HuH-7 (cell line): ENCODE results near the gene CCDC120.

Source experiments
- DNase-seq: peaks from one replicate; pipeline ENCODE4 v3.0.0; 2011; ENCODE audit warnings: low spot score

Gene CCDC120

DNA sequence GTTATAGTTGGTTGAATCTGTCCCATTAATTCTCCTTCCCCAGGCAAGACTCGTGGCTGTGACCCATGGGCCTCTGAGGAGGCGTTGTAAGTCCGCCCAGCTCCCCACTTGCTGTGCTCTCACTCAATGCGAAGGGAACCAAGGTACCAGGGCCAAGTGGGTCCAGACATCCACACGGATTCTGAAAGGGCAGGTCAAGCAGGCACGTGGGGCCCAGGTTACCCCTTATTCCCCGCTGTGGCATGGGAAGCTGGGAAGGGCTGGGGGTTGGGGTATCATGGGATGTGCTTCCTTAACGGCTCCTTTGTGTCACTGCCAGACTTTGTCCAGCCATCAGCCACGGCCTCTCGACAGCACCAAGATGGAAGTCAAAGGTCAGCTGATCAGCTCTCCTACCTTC lies 3.1 kb downstream of the CCDC120 start:
- DNase-seq, result no peak

DNA sequence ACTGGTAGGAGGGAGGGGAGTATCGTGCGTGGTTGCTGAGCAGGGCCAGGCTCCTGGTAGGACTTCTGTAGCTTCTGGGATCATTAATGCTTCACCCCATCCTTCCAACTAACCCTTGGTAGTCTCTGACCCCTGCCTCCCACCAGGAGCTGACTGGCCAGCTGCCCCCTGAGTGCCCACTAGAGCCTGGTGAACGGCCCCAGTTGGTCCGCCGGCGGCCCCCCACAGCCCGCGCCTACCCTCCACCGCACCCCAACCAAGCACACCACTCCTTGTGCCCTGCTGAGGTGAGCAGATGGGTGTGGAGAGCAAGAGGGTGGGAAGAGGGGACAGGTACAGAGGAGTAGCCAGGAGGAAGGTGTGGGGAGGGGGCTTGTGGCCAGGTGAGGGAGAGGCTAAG lies 4.9 kb downstream of the CCDC120 start:
- no peak for DNase-seq

DNA sequence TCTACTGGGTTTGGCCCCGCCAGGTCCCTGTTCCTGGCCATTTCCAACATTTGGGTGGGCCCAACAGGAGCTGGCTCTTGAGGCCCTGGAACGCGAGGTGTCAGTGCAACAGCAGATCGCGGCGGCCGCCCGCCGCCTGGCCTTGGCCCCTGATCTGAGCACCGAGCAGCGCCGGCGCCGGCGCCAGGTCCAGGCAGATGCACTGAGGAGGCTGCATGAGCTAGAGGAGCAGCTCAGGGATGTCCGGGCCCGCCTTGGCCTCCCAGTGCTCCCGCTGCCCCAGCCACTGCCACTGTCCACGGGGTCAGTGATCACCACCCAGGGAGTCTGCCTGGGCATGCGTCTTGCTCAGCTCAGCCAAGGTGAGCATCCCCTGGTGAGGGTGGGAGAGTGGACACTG lies 5.5 kb downstream of the CCDC120 start:
- no peak for DNase-seq

GRCh38 chrX:49064735-49065134 lies 5.9 kb downstream of the CCDC120 start:
- no peak for DNase-seq

DNA sequence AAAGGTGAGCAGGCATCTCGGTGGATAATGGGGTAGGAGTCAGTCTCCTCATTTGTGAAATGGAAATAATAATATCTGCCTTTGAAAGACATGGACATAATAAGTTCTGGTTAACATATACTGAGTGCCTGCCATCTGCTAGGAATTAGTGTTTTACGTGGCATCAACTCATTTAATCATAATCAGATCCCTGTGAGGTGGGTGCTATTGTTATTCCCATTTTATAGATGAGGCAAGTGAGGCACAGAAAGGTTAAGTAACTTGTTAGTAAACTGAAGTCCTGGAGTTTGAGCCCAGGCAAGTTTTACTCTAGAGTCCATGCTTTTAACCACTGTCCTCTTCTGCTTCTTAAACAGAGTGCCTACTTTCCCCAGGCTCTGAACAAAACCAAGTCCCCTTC lies 7.5 kb downstream of the CCDC120 start:
- DNase-seq, result no peak

- no peak for DNase-seq
These were observed 7.9 kb downstream of the CCDC120 start for GRCh38 chrX:49066690-49067089.

DNA sequence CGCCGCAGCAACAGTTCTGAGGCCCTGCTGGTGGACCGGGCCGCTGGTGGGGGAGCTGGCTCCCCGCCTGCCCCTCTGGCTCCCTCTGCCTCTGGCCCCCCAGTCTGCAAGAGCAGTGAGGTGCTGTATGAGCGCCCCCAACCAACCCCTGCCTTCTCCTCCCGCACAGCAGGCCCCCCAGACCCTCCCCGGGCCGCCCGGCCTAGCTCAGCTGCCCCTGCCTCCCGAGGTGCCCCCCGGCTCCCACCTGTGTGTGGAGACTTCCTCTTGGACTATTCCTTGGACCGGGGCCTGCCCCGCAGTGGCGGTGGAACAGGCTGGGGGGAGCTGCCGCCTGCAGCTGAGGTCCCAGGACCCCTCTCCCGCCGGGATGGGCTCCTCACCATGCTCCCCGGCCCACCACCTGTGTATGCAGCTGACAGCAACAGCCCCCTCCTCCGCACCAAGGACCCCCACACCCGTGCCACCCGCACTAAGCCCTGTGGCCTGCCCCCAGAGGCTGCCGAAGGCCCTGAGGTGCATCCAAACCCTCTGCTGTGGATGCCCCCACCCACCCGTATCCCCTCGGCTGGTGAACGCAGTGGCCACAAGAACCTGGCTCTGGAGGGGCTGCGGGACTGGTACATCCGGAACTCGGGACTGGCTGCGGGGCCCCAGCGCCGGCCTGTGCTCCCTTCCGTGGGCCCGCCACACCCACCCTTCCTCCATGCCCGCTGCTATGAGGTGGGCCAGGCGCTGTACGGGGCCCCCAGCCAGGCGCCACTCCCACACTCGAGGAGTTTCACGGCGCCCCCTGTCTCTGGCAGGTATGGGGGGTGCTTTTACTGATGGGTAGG lies 8.7 kb downstream of the CCDC120 start:
- no peak for DNase-seq

GRCh38 chrX:49069038-49069437 lies 10.2 kb downstream of the CCDC120 start:
- no peak for DNase-seq

DNA sequence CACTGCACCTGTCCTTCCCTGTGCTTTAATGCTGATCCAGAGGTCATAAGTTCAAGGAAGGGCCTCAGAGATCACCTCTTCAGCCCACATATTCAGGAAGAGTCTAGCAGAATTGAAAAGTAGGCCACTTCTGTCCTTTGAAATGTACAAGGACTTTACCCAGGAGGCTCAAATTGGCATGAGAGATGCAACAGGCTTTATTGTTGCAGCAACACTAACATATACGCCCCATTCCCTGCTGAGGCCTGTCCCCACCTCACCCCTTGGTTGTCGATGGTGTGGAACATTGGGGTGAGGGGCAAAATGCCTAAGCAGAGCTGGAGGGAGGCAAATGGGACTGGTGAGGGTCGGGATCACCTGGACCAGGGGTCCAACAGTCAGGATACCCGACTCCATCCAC lies 12.2 kb downstream of the CCDC120 start:
- DNase-seq, result no peak

- no peak for DNase-seq
These were observed 13.3 kb downstream of the CCDC120 start for GRCh38 chrX:49071877-49072711.

- no peak for DNase-seq
These were observed 13.9 kb downstream of the CCDC120 start for GRCh38 chrX:49072712-49073095.

GRCh38 chrX:49073601-49074575 lies 15.1 kb downstream of the CCDC120 start, which contains the start of gene PRAF2:
Gene PRAF2, minus strand, starts transcription at chrX:49074002. Its CDS starts 15 bp downstream, at chrX:49073987.
- peak; percentile 66 for DNase-seq

DNA sequence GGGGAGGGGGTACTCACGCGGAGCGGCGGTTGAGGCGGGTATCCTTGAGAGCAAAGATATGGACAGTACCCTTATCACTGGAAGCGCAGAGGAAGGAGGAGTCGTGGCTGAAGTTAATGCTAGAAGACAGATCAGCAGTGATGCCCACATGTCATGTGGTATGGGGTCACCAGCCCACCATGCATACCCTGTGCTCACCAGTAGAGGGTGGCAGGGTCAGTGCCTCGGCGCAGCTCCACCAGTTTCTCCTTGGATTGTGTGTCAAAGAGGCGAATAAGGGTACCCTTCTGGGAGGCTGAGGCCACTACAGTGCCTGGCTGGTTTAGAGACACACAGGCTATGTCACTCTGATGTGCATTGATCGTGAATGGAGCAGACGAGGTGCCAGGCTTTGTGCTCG lies 16.5 kb downstream of the CCDC120 start:
- no peak for DNase-seq

DNA sequence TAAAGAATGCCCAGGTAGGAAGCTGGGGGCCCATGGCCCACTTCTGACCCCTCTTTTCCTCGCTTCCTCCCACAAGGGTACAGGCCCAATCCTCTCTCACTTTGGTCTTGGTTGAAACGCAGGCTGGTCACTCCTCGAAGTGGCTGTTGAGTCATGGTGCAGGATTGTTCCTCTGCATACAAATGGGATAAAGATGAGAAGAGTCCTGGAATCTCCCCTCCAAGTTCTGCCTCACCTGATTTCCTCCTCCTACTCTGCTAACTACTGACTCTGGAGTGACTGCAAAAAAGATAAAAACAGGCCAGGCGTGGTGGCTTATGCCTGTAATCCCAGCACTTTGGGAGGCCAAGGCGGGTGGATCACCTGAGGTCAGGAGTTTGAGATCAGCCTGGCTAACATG lies 19.1 kb downstream of the CCDC120 start:
- no peak for DNase-seq

GRCh38 chrX:49079489-49080428 lies 21.0 kb downstream of the CCDC120 start, which contains the start of gene WDR45:
Gene WDR45, minus strand, starts transcription at chrX:49079887. Its CDS starts 1,792 bp downstream, at chrX:49078095.
- peak; percentile 97 for DNase-seq

- DNase-seq, result no peak
These were observed 23.6 kb downstream of the CCDC120 start for GRCh38 chrX:49082271-49082871.

DNA sequence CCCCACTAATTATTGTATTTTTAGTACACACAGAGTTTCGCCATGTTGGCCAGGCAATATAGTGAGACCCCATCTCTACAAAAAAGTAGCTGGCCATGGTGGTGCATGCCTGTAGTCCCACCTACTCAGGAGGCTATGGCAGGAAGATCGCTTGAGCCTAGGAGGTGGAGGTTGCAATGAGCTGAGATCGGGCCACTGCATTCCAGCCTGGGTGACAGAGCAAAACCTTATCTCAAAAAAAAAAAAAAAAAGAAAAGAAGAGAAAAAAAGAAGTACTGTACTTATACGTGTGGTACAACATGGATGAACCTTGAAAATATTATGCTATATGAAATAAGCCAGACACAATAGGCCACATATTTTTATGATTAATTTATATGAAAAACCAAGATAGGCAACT lies 30.8 kb downstream of the CCDC120 start:
- no peak for DNase-seq

DNA sequence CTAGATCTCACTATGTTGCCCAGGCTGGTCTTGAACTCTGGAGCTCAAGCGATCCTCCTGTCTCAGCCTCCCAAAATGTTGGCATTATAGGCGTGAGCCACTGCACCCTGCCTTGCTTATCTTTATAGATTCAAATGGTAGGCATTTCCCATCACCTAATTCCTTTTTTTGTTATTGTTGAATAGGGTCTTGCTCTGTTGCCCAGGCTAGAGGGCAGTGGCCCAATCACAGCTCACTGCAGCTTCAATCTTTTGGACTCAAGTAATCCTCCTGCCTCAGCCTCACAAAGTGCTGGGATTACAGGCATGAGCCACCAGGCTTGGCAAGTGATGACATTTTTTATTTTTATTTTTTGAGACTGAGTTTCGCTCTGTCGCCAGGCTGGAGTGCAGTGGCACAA lies 37.6 kb downstream of the CCDC120 start:
- no peak for DNase-seq

DNA sequence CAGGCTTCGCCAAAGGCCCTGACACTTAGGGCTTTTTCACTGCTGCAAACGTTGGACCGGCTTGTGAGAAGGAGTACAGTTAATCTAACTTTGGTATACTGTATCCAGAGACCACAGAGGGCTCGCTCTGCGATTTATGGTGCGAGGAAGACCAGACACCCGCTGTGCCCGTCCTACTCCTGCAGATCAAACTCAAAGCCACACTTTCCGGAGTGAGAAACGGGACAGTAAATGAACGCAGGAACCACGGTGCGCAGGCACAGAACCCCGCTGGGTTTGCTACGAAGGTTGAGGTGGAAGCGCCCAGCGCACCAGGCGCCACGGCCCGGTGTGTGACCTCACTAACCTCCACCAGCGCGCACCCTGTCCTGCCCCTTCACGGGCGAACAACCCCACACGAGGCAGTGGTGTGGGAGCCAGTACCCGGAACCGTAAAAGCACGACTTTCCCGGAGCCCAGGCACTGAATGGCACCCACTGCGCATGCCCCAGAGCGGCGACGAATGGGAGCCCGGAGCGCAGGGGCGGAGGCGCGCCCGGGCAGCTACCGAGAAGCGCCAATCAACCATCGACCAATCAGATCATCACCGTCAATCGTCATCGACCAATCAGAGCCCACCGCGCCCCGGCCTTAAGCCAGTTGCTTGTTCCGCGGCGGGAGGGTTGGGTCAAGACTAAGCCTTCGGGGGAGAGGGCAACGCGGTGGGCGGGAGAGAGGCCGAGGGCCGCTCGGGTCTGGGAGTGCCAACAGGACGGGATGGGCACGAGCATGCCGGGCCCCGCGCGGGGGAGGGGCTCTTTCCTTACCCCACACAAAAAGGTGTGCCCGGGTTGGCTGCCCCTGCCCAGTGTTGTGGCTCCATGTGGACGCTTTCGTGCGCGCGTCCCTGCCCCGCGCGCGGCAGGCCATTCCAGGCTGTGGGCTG lies 42.2 kb downstream of the CCDC120 start:
- peak; percentile 100 for DNase-seq
